ENCODE results near the gene IGDCC3.

Gene IGDCC3

GRCh38 chr15:65346856-65347598 is 30.8 kb downstream of the IGDCC3 start:
- in situ Hi-C loops (cut with HindIII; ENCODE audit: low sequenced_read_pairs), result no loop called here

DNA sequence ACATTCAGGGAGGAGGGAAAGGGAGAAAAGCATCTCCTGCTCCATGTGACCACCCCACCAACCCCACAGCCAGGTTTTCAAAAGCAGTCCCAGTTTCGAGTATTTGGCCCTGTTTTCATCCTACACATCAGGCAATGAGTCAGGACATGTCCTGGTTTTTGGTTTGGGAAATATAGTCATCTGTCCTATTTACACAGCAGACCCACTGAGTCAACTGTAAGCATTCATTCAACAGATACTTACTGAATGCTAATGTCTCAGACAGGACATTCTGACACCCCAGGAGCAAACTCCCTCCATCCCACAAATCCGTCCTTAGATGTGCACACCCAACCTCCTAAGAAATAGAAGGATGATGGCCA is 32.9 kb downstream of the IGDCC3 start:
- in situ Hi-C loops (cut with HindIII; ENCODE audit: low sequenced_read_pairs), result no loop called here

- in situ Hi-C loops (cut with HindIII; ENCODE audit: low sequenced_read_pairs), result no loop called here
Measured at GRCh38 chr15:65344214-65344913, 33.4 kb downstream of the IGDCC3 start.

DNA sequence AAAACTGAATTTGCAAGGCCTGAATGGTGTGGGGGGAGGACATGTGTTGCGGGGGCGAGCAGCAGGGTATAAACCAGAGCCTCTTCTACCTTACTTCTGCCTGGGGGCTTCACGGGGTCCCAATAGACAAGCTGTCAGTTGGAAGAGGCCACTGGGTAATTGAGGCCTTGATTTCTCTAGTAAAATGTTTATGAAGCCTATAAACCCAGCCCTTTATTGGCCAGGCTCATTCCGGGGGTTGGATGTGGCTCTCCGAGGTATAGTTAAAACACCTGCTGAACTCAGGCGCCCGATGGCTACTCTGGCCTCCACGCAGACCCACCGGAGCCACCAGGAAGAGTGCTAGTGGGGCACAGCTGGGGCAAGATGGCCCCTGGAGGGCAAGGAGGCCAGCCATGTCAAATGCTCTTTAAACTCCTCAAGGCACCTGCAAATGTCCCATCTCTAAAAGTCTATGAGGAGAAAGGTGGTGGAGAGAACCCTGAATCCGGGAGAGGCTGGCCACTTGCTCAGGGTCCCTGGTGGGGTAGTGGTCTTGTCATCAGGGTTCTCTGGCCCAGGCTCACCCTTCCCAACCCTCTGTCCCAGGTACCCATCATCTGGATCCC is 34.3 kb downstream of the IGDCC3 start:
- in situ Hi-C loops (cut with HindIII; ENCODE audit: low sequenced_read_pairs), result no loop called here

DNA sequence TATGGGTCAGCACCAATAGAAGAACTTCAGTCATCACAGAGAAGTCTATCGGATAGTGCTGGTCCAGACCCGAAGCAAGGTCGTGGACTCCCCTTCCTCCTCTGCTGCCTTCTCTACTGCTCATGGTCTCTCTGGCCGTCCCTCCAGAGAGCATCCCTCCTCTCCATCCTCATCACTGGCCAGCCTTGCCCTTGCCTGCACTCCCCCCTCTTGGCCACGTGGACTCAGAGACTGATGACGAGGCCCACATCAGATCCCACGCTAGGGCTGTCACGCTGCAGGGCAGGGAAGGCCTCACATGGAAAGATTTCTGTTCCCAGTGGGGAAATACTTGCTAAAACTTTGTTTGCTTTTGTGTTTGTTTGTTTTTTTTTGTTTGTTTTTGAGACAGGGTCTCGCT is 35.3 kb downstream of the IGDCC3 start:
- in situ Hi-C loops (cut with HindIII; ENCODE audit: low sequenced_read_pairs), result no loop called here

DNA sequence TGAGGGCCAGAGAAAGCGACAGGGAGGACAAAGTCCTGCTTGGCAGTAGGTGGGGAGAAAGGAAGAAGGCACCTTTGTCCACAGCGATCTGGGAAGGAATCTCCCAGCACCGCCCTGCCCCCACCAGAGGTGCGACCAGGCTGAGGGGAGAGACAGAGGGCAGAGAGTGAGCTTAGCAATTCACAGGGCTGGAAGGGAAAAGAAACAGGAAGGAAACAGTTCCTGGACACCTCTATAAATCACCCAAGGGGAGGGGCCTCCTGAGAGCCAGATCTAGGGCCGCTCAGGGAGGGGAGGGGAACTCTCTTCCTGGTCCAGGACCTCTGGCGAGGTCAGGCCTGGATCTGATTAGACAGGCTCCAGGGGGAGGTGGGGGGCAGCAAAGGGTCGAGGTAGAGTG is 37.9 kb downstream of the IGDCC3 start:
- in situ Hi-C loops (cut with HindIII; ENCODE audit: low sequenced_read_pairs), result no loop called here

DNA sequence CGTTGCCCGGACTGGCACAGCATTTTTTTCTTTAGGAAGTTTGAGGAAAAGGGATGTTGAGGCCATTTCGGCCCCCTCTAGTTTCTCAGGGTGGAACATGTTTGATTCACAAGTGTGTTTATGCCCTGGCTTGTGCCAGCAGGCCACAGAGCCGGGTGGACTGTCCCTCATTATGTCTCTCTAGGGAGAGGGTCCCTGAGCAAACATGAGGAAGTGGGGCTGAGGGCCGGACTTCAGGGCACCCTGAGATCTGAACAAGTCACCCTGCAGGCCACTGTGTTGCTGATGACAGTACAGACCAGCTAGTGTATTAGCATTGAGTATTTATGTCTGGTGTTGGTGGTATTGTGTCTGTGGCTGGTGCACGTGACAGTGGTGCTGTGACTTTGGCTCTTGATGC is 38.4 kb downstream of the IGDCC3 start:
- in situ Hi-C loops (cut with HindIII; ENCODE audit: low sequenced_read_pairs), result no loop called here

DNA sequence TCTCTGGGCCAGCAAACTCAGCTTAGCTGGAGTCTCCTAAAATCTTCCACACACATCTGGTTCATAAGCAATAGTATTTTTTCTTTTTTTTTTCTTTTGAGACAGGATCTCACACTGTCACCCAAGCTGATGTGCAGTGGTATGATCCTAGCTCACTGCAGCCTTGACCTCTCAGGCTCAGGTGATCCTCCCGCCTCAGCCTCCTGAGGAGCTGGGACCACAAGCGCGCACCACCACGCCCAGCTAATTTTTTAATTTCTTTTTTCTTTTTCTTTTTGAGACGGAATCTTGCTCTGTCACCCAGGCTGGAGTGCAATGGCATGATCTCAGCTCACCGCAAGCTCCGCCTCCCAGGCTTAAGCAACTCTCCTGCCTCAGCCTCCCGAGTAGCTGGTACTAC is 39.0 kb downstream of the IGDCC3 start:
- in situ Hi-C loops (cut with HindIII; ENCODE audit: low sequenced_read_pairs), result no loop called here

GRCh38 chr15:65338366-65338765 is 39.4 kb downstream of the IGDCC3 start:
- in situ Hi-C loops (cut with HindIII; ENCODE audit: low sequenced_read_pairs), result no loop called here

DNA sequence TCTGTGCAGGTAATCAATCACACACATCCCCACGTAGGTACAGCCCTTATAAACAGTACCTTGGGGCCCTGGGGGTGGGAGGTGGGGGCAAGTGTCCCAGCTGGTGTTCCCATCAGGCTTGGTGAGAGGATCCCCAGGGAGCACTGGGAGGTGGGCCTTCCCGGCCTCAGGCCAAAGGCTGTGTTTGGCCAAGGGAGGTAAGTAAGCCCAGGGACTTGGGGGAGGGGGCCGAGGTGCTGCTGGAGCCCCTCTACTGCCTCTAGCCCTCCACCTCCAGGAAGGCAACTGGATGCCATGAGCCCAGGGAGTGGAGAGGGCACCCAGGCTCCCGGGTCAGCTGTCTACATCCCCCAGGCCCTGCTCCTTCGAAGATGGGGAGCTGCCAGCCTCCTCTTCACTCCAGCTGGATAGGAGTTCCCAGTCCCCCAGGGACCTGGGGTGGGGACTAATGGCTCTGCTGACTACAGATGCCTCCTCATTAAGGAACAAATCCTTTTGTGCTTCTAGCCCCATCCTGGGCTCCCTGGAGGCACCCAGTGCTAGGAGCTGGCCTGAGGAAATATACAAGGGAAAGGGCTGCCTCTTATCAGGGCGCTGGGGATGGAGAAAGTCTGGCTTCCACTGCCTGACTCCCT is 40.2 kb downstream of the IGDCC3 start:
- in situ Hi-C loops (cut with HindIII; ENCODE audit: low sequenced_read_pairs), result no loop called here

DNA sequence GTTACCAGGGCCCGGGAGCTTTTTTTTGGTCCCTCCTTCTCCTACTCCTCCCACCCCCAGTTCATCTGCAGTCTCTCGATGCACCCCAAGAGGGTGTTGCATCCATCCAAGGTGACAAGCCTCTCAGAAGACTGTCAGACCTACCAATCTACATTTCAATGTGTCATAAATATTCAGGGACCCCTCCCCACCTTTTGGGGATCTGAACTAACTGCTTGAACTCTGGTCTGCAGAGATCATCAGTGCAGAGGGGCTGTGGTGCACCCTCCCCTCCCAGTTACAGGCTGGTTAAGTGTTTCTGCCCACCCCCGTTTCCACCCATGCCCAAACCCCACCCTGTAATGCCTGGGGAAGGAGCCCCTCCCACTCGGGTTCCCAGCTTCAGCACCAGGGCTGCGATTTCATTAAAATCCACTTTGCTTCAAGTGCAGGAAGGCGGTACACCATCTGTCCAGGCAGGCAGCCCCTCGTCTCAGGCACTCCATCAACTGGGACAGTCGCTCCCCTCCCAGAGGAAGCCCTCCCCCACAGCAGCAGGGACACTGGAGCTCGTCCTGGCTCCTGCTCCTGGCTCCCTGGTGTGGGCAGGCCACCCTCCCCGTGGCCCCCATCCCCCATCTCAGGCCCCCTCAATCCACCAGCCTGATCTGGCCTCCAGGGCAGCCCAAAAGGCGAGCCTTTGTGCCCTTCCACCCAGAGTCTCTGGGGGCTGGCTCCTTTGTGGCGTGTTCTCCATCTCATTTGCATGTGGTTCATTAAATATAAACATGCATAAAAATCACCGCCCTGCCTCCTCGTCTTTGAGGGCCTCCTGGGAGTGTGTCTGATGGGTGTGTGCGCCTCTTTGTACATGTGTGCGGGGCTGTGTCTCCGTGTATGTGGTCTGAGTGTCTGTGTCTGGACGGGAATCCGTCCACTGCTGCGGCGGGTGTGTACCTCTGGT is 41.0 kb downstream of the IGDCC3 start:
- in situ Hi-C loops (cut with HindIII; ENCODE audit: low sequenced_read_pairs), result no loop called here

GRCh38 chr15:65335278-65336055 is 42.3 kb downstream of the IGDCC3 start:
- in situ Hi-C loops (cut with HindIII; ENCODE audit: low sequenced_read_pairs), result no loop called here

DNA sequence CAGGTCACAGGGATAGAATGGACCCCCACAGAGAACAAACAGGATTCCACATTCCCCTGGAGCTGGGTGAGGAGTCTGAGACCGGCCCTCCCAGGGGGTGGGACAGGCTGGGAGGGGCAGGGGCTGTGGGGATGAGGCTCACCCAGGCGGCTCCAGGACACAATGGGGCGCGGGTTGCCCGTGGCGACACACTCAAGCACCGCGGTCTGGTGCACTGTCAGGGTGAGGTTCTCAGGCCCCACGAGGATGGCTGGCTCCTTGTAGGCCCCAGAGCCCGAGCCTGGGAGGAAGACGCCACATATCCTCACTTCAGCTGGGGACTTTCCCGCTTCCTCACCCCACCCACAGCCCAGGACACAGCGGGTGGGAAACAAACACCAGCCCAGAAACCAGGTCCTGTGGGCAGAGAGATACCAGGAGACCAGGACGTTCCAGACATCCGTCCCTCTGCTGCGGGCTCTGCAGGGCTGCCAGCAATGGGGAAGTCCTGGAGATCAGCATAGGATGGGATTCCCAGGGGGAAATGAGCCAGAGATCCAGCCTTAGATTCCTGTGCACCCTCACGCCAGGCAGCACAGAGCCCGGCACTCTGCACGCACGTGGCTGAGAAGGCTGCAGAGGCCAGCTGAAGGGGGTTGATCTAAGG is 43.1 kb downstream of the IGDCC3 start:
- in situ Hi-C loops (cut with HindIII; ENCODE audit: low sequenced_read_pairs), result no loop called here

DNA sequence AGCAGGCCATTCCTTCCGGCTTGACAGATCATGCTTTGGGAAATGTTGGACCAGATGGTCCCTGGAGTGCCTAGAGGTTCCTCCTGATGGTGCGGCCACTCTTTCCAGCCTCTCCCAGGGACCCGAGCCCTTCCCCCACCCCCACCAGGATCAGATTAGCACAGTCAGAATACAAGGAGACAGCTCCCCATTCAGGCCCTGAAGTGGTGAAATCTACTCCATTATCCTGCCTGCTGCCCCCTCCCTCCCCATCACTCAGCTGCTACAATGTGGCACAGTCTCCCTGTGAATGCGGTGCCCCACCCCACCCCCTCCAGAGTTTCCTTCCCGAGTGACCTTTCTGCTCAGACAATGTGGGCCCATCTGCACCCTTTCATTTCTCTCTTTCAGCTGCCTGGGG is 43.9 kb downstream of the IGDCC3 start:
- in situ Hi-C loops (cut with HindIII; ENCODE audit: low sequenced_read_pairs), result no loop called here

- in situ Hi-C loops (cut with HindIII; ENCODE audit: low sequenced_read_pairs), result no loop called here
Measured at GRCh38 chr15:65333148-65333820, 44.5 kb downstream of the IGDCC3 start.

DNA sequence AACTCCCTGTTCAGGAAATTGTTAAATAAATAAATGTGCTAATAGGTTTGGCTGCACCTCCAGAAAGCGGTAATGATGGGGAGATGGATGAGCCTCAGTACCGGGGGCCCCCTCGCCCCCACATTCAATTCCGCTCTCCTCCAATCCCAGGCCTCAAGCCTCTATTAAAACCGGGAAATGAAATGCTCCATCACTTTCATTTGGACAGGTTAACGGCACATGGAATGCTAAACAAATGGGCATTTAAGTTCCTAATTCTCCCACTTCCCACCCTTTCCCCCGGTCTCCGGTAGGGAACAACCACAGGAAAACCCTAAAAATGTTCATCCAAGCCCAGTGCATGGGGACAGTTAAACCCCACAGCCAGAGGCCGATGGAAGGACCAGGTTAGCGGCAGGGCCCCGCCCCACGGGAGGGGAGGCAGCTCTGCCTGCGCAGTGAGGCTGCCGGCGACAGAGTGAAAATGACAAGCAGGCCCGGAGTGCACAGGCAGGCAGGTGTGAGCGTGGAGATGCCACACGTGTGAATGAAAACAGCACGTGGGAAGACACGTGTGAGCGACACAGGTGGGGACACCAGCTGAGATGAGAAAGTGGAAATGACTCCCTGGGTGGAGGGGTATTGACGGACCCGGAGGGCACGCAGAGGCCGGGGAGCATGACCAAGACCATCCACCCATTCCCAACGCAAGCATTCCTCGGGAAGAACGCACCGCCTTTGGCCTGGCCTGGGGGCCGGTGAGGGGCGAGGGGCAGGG is 45.2 kb downstream of the IGDCC3 start:
- in situ Hi-C loops (cut with HindIII; ENCODE audit: low sequenced_read_pairs), result no loop called here

DNA sequence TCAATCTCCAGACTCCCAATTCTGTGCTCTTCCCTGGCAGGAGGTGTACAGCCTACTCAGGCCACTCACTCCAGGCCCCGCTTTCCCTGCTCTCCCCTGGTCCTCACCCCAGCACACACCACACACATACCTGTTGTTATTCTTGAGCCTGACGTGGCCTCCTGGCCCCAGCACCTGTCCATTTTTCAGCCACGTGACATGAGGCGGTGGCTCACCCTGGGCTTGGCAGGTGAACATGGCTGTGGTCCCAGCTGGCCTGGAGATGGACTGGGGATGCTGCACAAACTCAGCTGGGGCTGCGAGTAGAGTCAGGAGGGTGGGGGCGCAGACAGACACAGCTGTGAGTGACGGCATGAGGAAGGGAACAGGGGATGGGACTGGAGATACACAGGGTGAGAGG is 46.0 kb downstream of the IGDCC3 start:
- in situ Hi-C loops (cut with HindIII; ENCODE audit: low sequenced_read_pairs), result no loop called here

Data from endothelial cell of hepatic sinusoid (primary cell).